Dermis microvascular lymphatic vessel endothelial cell (primary cell): ENCODE data around the gene NFATC1. TPM values are rescaled to one million over a fixed set of nuclear protein-coding genes. Genes with fewer than 3 reads are reported as not detected.

Experiments used
- DNase-seq, 2 donors: peaks; one replicate each; pipeline versions ENCODE4 v3.0.0 to v3.0.0-alpha.2; 2010; ENCODE audit warnings: low read depth in 2 of 2
- total RNA-seq: library from RNA; depleted of rRNA; stranded (reverse); fragments of >200 nt; gene quantifications from 2 replicates; pipeline ENCODE4 v1.2.1, GENCODE V29; 2014

NFATC1 gene
- total RNA-seq, 1 donor from 2014 or later = 5.5 TPM

GRCh38 chr18:79455261-79455660 is 59.5 kb downstream of the NFATC1 start:
- no peak for DNase-seq

GRCh38 chr18:79456105-79456980 is 60.6 kb downstream of the NFATC1 start:
- no peak for DNase-seq

GRCh38 chr18:79457239-79457638 is 61.5 kb downstream of the NFATC1 start:
- DNase-seq = no peak

GRCh38 chr18:79457652-79458051 is 61.9 kb downstream of the NFATC1 start:
- DNase-seq = no peak

GRCh38 chr18:79458131-79458838 is 62.6 kb downstream of the NFATC1 start:
- DNase-seq = peak; percentile 55 to 94

GRCh38 chr18:79458917-79459803 is 63.4 kb downstream of the NFATC1 start:
- DNase-seq = peak; percentile 20 to 62

GRCh38 chr18:79459946-79460480 is 64.3 kb downstream of the NFATC1 start:
- peak in 1 of 2 donors; percentile 54 for DNase-seq

- DNase-seq = no peak
Observed at GRCh38 chr18:79460481-79461300, 65.0 kb downstream of the NFATC1 start.

- DNase-seq = no peak
Observed at GRCh38 chr18:79461627-79462026, 65.9 kb downstream of the NFATC1 start.

GRCh38 chr18:79463424-79463960 is 67.8 kb downstream of the NFATC1 start:
- DNase-seq = no peak

- DNase-seq = peak in 1 of 2 donors; percentile 62
Observed at GRCh38 chr18:79465392-79465991, 69.8 kb downstream of the NFATC1 start.

GRCh38 chr18:79466591-79466990 is 70.9 kb downstream of the NFATC1 start:
- DNase-seq = no peak

GRCh38 chr18:79467126-79467525 is 71.4 kb downstream of the NFATC1 start:
- DNase-seq = no peak

GRCh38 chr18:79468119-79468789 is 72.5 kb downstream of the NFATC1 start:
- DNase-seq = no peak

- DNase-seq = no peak
Observed at GRCh38 chr18:79469309-79469708, 73.6 kb downstream of the NFATC1 start.

- no peak for DNase-seq
Observed at GRCh38 chr18:79469751-79470505, 74.2 kb downstream of the NFATC1 start.

GRCh38 chr18:79470547-79470946 is 74.8 kb downstream of the NFATC1 start:
- DNase-seq = no peak

- DNase-seq = no peak
Observed at GRCh38 chr18:79471046-79471445, 75.3 kb downstream of the NFATC1 start.

GRCh38 chr18:79471597-79471996 is 75.9 kb downstream of the NFATC1 start:
- DNase-seq = no peak
